ENCODE results near the gene HOOK2.

- TF ChIP-seq CTCF (IDR thresholded peaks at IDR 0.05) (no peak), POLR2AphosphoS5 (IDR thresholded peaks at IDR 0.05) (no peak), POLR2A (IDR thresholded peaks at IDR 0.05) (no peak)
These were observed 3.0 kb downstream of the HOOK2 start for GRCh38 chr19:12772323-12772722.

All from suprapubic skin (tissue), 4 donors.